HG03135 (cell line): Measurements from ENCODE around the gene APLN.

Experiments used
- ATAC-seq: cut with Tn5 transposase; IDR thresholded peaks from one replicate; pipeline ENCODE4 v1.9.1; 2021; ENCODE audit warnings: mild to moderate bottlenecking, moderate library complexity; ENCODE audit not compliant: unreplicated experiment

Gene APLN, protein sequence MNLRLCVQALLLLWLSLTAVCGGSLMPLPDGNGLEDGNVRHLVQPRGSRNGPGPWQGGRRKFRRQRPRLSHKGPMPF

GRCh38 chrX:129654652-129655546 is at the start of gene APLN:
Gene APLN (minus strand): TSS chrX:129654956. CDS start chrX:129654630, 326 bp downstream.
- no peak for ATAC-seq

- no peak for ATAC-seq
Observed at GRCh38 chrX:129704491-129704890, 49.7 kb upstream of the APLN start.

- no peak for ATAC-seq
Observed at GRCh38 chrX:129701624-129702069, 46.9 kb upstream of the APLN start.

DNA sequence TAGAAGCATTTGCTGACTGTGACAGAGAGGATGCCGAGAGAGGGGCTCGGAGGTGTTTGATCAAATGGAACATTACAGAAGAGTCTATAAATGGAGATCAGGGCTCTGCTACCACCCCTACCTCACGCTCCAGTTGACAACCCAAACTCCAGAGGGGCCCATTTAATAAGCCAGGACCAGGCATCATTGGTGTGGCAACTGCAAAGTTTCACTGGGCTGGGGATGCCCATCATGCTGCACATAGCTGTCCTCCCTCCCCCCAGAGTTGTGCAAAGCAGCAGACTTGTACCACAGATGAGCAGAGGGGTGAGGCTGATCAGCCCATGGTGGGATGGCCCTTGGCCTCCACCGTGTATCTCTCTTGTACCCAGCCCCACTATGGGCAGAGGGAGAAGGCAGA is 45.8 kb upstream of the APLN start:
- ATAC-seq: no peak

GRCh38 chrX:129698150-129698549 is 43.4 kb upstream of the APLN start:
- ATAC-seq: no peak

GRCh38 chrX:129697204-129697829 is 42.6 kb upstream of the APLN start:
- no peak for ATAC-seq

- ATAC-seq: no peak
Observed at GRCh38 chrX:129696463-129697155, 41.9 kb upstream of the APLN start.

GRCh38 chrX:129695937-129696336 is 41.2 kb upstream of the APLN start:
- ATAC-seq: no peak

DNA sequence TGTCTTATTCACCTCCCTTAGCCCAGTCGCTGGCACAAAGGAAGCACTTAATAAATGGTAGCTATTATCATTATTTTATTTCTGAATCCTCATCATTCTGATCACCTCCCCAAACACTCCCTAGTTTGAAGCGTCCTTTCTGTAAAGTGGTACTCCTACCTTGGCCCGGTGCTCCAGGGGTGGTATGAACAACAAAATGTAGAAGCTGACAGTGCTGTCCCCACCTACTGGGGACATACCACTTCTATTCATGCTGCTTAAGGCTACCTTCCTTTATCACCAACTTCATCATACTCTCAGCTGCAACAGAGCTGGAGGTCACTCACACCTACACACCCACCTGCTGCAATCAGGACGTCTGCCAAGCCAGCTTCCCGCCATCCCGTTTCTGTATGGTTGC is 40.8 kb upstream of the APLN start:
- no peak for ATAC-seq

DNA sequence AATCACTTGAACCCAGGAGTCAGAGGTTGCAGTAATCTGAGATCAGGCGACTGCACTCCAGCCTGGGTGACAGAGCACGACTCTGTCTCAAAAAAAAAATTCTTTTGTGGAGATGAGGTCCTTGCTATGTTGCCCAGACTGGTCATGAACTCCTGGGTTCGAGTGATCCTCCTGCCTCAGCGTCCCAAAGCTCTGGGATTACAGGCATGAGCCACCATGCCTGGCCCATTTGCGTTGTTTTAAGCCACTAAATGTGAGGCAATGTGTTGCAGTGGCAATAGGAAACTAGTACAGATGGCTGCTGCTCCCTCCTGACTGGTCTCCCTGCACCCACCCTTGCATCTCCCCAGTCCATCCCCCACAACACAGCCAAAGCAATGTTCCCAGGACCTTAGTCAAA is 40.0 kb upstream of the APLN start:
- no peak for ATAC-seq

- no peak for ATAC-seq
Observed at GRCh38 chrX:129693354-129693753, 38.6 kb upstream of the APLN start.

DNA sequence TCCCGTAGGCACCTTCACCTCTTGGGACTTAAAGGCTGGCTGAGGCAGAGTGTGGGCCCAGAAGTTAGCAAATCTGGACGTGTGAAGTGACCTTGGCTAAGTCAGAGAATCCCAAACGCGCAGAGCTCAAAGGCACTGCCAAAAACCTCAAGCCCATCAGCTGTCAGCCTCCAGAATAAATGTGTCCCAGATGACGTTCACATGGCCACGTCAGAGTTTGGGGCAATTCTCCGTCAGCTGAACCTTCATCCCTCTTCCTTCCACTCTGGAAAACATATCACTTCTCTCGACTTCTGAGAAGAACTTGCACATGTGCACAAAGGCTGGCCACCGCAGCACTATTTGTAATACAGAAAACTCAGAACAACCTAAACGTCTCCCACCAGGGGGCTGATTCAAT is 35.7 kb upstream of the APLN start:
- ATAC-seq: no peak

DNA sequence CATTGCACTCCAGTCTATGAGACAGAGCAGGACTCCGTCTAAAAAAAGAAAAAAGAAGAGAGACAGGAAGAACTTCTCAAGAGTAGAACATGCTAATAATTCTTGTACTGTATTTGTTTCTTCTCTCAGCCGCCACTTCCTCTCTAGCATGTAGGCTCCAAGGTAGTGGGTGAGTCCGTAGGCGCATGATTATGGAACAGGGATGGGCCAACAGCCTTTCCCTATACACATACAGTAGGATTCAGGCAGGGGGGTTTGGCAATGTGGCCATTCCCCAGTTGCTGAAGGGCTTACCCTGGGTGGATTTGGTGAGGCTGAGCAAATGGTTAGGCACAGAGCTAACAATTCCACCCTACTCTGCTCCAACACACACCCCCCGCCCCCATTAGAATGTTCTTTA is 35.0 kb upstream of the APLN start:
- ATAC-seq: no peak

DNA sequence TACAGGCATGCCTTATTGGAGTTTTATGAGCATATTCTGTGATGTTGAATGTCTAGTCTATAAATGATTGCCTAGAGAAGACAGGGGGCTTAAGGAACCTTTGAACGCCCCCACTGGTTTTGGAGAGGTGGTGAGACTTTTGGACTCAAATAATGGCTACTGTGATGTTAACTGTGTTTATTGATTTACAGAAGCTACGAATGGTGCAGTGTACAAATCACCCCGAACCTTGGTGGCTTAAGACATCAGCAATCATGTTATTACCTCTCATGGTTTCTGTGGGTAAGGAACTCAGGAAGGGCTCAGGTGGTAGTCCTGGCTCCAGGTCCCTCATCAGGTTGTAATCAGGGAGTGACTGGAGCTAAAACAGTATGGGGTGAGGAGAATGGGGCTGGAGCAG is 33.3 kb upstream of the APLN start:
- no peak for ATAC-seq

DNA sequence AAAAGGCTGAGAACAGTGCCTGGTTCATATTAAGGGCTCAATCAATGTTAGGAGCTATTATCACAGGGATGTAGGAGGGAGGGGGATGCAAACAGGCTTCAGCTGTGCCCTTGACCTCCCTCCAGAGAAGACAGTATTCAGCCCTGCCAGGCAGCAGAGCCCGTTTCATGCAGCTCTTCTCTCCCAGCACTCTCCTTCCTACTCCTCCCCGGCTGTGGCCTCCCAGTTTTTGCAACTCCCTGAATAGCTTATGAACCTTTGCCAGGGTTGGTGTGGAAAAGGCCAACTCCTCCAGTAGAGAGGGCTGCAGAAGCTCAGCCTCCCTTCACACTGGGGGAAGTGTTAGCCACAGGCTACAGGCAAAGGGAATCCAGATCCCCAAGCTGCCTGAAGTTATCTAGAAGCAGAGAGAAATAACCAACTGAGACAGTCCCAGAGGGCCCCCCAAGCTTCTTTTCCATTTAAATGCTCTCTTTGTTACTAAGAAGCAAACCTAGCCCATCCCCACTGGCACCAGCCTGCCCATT is 31.7 kb upstream of the APLN start:
- no peak for ATAC-seq

DNA sequence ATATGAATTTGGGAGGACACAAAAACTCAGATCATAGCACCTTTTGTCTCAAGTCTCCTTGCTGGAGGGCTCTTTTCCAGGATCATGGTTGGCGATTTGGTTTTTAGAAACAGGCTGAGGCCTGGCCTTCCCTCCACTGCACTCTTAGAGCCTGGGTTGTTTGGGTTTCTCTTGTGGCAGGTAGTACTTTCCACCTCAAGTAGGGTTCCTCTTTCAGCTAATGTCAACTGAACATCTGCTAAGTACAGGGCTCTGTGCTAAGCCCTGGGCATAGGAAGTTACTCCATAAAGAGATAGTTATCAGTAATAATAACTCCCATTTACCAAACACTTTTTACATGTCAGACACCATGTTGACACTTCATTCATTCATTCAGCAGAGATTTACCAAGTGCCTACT is 28.2 kb upstream of the APLN start:
- no peak for ATAC-seq

DNA sequence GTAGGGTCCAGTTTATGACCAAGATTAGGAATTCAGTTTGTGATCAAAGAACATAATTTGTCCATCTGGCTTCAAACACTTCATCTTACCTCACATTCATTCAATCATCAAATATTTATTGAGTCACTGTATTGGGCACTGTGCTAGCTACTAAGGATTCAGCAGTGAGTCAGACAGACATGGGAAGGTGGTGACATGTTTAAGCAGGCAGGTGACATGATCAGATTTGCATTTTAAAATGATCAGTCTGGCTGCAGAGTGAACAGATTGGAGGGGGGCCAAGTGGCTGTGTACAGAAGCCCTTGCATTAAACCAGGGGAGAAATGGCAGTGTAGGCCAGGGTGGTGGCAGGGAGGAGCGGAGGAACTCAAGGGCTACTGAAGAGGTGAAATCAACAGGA is 25.1 kb upstream of the APLN start:
- no peak for ATAC-seq

DNA sequence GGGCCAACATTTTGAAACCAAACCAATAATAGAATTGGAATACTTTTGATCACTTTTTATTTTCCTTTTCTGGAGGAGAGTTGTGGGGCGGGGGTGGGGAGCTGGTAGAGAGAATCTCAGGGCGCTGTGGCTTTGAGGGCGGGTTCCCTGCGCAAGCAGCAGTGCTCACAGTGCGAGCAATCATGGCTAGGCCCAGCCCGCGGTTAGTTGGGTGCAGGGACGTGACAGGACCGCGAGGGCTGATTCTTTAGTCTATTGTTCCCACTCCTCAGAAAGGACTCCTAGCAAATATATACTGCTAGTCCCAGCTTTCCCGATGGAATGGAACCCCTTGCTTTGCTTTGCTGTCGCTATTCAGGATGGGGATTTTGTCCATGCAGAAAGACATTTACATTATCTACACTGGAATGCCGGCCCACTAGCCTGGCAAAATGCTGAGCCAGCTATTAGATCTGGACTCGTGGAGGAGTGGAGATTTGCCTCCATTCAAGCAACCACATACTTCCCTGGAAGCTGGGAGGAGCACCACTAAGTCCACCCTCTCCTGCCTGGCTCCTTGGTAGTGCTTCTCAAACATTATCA is 23.9 kb upstream of the APLN start:
- ATAC-seq: no peak

GRCh38 chrX:129667412-129667811 is 12.7 kb upstream of the APLN start:
- no peak for ATAC-seq

- no peak for ATAC-seq
Observed at GRCh38 chrX:129665916-129666644, 11.3 kb upstream of the APLN start.
